Occipital lobe (tissue), 2 donors: Measurements from ENCODE around the gene CNOT6. TPM values are rescaled to one million over a fixed set of nuclear protein-coding genes. Genes with fewer than 3 reads are reported as not detected.
"Not testable (repeated sequence)": the region's sequence is repeated elsewhere in the genome, so short reads cannot be mapped to it uniquely, and the experiment has no call there.

Source experiments
- DNase-seq: peaks from one replicate; lab custom pipeline; 2025; lab: John Stamatoyannopoulos, UW
- total RNA-seq: library from RNA; depleted of rRNA; stranded (reverse); fragments of >200 nt; gene quantifications from one replicate; pipeline ENCODE4 v1.2.3, GENCODE V29; 2014

CNOT6 gene
- total RNA-seq, 1 donor from 2014 or later, result 52.4 TPM

GRCh38 chr5:180470966-180471582, 23.1 kb upstream of the CNOT6 start:
- peak; percentile 29 for DNase-seq

GRCh38 chr5:180471866-180472265, 22.3 kb upstream of the CNOT6 start:
- no peak for DNase-seq

GRCh38 chr5:180472269-180472668, 21.9 kb upstream of the CNOT6 start:
- no peak for DNase-seq

- not testable (repeated sequence) for DNase-seq
Measured at GRCh38 chr5:180473386-180473785, 20.8 kb upstream of the CNOT6 start.

- DNase-seq, result no peak
Measured at GRCh38 chr5:180474569-180474968, 19.6 kb upstream of the CNOT6 start.

- not testable (repeated sequence) for DNase-seq
Measured at GRCh38 chr5:180475969-180476524, 18.1 kb upstream of the CNOT6 start.

GRCh38 chr5:180484813-180485212, 9.4 kb upstream of the CNOT6 start:
- no peak for DNase-seq

- no peak for DNase-seq
Measured at GRCh38 chr5:180486636-180487149, 7.5 kb upstream of the CNOT6 start.

- DNase-seq, result no peak
Measured at GRCh38 chr5:180487556-180487955, 6.6 kb upstream of the CNOT6 start.

- DNase-seq, result no peak
Measured at GRCh38 chr5:180491496-180491895, 2.7 kb upstream of the CNOT6 start.

GRCh38 chr5:180492226-180492903, 1.8 kb upstream of the CNOT6 start:
- no peak for DNase-seq

GRCh38 chr5:180494510-180495181, 467 bp downstream of the CNOT6 start:
- DNase-seq, result peak; percentile 9

GRCh38 chr5:180495292-180495691, 1.1 kb downstream of the CNOT6 start:
- DNase-seq, result no peak

GRCh38 chr5:180495991-180496741, 2.0 kb downstream of the CNOT6 start:
- DNase-seq, result no peak

GRCh38 chr5:180496806-180497205, 2.6 kb downstream of the CNOT6 start:
- not testable (repeated sequence) for DNase-seq

GRCh38 chr5:180497865-180498264, 3.7 kb downstream of the CNOT6 start:
- DNase-seq, result not testable (repeated sequence)

GRCh38 chr5:180498378-180498777, 4.2 kb downstream of the CNOT6 start:
- DNase-seq, result no peak

- DNase-seq, result no peak
Measured at GRCh38 chr5:180499684-180500083, 5.5 kb downstream of the CNOT6 start.

GRCh38 chr5:180500300-180500699, 6.1 kb downstream of the CNOT6 start:
- DNase-seq, result not testable (repeated sequence)

GRCh38 chr5:180507661-180508060, 13.5 kb downstream of the CNOT6 start:
- no peak for DNase-seq

- no peak for DNase-seq
Measured at GRCh38 chr5:180515294-180515693, 21.1 kb downstream of the CNOT6 start.
